ENCODE measurements around the gene PVALEF.
A peak's percentile ranks its signal among the peaks of the same experiment; 100 is the strongest.

PVALEF gene

DNA sequence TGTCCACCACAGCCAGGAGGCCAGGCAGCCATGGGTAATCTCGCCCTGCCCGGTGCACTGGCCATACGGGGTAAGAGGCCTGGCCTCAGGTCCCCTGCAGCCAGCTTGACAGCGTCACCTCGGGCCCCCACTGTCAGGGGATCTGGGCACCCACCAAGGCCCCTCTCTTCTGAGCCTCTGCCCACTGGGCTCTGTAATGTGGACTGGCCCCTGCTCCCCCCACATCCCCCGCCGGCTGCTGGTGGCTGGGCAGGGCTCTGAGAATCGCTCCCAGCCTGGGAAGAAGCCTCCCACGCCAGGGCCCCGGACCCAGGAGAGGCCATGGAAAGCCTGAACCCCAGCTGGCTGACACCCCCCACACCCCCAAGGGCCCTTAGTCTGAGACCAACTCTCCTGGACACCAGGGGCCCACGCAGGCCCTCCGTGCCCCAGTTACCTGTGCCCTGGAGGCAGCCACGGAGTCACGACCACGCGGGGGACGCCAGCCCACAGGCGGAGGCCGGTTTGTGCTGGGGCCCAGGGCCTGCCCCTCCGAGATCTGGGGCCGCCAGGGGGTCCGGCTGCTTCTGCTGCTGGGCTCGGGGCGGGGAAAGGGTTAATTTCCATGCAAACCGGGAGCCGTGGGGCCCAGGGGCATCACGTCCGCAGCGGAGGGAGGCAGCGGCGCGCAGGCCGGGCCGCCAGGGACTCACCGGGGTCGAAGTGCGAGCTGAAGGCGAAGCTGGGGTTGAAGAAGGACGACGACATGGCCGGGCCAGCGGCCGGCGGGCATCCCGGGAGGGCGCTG is at the start of gene PVALEF:
PVALEF (plus strand) TSS at position 262 of the 787 bp plus-strand sequence. CDS start 15,720 bp downstream, outside the sequence.
- DNase-seq: no peak

DNA sequence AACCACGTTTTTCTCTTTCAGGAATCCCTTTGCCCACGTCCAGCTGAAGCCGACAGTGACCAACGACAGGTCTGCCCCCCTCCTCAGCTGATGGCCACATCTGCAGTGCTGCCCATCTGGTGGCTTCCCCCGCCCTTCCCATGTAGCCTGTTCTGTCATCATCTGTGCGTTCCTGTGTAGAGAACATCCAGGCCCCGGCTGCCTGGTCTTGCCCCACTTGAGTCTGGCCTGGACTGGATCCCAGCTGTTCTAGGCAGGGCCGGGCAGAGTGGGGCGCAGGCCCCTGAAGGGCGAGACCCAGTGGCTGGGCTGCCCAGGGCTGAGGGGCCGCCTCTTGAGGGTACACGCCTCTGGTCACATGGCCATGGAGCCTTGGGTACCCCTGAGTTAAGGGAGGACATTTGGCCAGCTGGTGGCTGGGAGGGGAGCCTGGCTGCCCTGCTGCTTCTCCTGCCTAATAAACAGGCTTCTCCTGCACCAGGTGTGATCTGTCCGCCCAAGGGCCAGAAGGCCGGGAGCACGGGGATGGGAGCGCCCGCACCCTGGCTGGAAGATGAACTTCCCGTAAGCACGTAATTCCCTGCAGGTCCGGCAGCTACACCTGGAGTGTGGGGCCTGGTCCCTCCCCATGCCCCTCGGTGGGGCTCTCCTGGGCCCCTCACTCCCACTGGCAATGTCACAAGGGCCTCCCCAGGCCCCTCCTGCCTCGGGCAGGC is 49.4 kb upstream of the PVALEF start:
- DNase-seq: no peak

DNA sequence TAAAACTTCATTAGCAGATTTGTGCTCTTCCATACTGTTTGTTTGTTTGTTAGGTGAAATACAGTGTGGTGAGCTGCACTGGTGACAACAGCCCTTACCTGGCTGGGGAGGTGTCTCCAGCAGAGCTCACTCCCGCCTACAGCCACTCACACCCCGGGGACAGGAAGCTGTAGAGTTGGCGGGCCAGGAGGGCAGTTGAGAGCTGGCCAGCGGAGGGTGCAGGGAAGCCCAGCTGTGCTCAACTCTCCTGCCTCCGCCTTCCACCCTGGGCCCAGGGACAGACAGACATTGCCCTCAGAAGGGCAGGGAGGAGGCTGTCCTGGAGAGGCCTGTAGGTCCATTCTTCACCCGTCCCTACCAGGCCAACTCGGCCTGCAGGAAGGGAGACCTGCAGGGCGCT is 48.6 kb upstream of the PVALEF start:
- no peak for DNase-seq

DNA sequence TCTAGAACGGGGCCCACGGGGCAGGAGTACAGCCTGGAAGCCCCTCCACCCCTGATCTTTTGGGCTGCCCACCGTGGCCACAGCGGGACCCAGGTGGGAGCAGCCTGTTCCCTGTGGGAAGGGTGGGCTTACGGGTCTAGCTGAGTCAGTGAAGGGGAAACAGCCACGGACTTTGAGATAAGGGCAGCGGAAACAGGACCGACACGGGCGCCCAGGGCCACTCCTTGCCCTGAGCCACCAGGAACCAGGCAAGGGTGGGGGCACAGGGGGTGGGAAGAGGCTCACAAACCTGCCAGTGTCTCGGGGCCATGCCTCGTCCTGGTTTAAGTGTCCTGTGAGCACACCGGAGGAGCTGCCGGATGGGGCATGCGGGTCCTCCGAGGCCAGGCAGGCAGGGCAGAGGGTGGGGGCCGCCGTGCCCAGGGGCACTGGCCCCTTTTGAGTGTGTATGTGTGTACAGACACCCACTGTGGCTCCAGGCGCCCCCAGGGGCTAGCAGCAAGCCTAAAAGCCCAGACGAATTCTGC is 47.6 kb upstream of the PVALEF start:
- DNase-seq: no peak

DNA sequence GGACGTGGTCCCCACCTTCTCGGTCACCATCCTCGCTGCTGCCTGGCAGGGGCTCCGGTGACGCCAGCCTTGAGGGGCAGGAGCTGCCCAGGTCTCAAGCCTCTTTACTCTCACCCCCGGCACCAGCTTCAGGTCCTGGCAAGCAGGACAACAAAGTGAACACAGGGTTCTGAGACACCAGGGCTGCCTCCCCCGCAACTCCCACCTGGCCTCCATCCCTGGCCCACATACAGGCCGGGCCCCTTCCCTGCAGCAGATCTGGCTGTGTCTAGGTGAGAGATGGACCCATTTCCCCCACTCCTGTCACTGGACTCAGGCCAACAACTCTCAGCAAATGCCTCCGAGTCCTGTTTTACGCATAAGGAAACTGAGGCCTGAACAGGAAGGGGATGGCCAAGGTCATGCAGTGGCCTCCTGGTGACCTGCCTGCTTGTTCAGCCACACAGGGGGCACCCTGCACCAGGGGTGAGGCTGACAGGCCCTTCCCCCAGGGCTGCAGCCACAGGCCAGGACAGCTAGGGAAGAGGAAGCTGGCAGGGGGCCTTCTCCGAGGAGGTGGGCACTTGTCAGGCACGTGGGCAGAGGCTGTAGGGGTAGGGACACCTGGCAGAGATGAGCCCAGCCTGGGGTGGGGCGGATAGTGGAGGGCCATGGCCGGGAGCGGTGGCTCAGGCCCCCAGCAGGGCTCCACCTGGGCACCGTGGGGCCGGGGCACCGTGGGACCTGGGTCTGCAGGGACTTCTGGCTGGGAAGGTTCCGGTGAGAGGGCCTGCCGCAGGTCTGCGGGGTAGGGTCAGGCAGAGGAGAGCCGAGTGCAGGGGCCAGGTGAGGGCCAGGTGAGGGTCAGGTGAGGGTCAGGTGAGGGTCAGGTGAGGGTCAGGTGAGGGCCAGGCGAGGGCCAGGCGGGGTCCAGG is 46.7 kb upstream of the PVALEF start:
- no peak for DNase-seq

DNA sequence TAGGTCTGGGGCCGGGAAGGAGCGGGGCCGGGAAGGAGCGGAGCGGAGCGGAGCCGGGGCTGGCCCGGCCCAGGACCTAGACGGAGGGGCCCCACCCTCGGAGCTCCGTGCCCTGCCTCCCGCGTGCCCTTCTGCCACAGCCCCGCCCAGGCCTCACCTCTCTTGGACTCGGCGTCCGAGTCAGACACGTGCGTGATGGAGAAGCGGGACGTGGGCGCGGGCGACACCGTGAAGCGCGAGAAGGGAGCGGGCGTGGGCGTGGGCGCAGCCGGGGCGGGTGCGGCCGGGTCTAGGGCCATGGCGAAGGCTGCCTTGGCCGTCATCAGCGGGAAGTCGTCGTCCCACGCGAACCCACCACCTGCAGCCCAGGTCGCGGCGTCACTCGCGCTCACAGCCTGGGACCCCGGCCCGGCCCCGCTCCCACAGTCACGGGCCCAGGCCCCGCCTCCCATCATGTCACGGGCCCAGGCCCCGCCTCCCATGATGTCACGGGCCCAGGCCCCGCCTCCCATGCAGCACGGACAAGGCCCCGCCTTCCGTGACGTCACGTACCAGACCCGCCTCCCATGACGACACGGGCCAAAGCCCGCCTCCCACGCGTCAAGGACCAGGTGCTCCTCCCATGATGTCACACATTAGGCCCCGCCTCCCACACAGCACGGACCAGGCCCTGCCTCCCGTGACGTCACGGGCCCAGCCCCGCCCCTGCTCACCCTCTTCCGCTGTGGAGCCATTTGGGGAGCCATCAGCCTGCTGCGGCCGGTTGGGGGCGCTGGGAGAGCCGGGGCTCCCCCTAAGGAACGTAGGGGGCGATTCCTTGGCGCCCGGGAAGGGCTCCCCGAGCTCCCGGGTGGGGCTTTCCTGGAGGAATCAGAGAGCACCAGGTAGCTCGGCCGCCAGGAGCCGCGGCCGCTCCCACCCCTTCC is 45.8 kb upstream of the PVALEF start:
- peak; percentile 89 for DNase-seq

DNA sequence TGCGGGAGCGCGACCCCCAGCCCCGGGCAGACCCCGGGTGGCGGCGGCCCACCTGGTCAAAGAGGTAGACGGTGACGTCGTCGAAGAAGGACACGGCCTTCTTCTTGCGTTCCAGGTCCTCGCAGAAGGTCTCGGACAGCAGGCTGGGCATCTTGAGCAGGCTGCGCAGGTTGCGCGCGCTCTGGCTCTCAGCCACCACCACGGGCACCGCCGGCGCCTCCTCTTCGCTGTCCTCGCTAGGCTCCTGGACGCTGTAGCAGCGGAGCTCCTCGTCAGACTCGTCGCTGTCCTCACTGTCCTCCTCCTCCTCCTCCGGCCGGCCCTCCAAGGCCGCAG is 45.2 kb upstream of the PVALEF start:
- no peak for DNase-seq

DNA sequence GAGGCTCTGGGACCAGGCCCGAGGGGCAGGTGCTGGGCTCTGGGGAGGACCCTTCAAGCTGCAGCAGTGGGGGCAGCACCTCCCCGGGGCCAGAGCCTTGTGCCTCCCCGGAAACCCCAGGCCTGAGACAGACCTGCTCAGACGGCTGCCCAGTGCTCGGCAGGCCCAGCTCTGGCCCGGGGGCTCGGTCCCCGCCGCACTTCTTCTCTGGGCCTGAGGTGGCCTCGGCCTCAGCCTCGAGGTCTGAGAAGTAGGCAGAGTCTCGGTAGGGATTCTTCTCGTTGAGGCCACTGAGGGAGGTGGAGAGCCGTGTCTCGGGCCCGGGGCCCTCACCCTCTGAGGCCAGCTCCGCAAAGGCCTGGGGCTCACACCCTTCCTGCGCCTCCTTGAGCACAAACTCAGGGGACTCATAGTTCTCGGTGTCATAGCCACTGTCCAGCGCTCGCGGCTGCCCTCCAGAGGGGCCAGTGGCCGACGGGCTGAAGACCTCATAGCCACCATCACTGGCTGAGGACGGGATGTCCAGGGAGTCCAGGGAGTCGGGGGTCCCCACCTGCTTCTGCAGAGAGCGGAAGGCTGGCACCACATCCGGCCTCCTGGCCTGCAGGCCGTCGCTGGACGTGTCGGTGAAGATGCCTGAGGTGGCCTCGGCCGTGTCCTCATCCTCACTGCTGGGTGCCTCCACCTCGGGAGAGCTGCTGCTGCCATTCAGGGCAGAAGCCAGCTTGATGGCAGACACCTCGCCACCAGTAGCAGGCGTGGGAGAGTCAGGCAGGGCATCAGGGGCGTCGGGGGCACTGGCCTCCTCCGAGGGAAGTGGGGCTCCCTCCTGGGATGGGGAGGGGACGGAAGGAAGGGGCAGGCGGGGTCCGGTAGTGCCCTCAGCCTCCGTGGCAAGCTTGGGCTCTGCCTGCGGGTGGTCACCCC is 44.3 kb upstream of the PVALEF start:
- DNase-seq: no peak

DNA sequence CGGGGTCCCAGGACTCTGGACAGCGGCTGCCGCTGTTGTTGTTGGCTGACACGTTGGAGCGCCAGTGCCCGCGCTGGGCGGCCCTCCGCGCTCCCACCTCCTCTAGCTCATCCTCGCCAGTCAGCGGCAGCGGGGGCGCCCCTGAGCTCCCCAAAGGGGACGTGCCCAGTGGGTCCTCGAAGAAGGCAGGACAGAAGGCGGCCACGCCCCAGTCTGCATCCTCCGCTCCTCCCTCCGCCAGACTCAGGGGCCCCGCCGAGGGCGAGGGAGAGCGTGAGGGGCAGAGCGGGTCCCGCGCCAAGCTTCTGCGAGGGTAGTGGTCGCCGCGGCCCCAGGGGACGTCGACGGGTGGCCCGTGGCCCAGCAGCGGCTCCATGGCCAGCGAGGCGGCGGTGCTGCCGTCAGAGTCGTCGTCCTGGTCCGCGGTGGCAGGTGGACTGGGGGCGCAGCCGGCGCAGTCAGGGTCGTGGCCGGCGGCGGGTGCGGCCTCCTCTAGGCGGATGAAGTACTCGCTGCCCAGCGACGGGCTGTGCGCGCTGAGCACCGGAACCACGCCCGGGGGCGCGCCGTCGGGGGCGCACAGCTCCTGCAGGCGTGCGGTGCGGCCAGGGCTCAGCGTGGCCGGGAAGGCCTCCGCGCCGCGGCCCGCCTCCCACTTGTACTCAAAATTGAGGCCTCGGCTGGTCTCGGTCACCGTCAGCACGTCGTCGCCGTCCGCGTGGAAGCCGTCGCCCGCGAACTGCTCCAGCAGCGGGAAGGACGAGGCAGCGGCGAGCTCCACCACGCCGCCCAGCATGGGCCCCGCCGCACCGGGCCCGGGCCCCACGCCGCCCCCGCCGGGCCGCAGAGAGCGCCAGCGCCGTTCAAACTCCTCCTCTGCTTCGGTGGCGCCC is 43.2 kb upstream of the PVALEF start:
- DNase-seq: no peak

DNA sequence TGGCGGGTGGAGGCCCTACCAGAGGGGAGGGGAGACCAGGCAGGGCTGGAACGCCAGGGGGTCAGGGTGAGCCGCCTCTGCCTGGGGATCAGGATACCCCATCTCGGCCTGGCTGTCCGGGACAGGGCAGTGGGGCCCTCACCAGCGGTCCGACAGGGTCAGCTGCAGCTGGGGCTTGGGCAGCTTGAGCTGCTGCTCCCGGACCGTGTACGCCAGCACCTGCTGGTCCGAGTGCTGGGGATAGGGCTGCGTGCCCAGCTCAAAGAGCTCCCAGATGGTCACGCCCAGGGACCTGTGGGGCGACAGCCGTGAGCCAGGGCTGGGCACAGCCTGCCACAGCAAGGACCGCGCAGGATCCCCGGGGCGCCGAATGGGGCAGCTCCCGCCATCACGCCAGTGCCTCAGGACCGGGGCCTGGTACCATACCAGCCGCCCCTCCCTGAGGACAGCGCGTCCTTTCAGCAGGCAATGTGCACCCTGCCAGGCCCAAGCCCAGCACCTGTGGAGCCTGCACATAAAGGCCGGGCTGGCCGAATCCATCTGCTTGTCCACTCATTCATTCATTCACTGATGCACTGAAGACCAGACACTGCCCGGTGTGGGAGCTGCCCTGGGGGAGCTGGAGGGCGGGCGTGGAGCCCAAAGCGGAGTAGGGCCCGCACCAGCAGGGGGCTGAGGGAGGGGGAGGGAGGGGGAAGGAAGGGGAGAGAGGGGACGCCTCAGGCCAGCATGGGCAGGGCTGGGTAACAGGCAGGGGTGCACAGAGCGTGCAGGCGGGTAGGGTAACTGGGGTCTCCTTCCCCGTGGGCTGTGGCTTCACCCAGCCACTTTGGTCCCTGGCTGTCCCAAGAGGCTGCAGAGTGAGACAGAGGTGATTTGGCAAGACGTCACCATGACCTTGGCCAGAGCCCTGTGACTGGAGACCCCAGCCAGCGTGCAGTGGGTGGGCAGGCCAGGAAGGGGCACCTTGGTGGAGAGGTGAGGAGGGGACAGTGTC is 42.0 kb upstream of the PVALEF start:
- no peak for DNase-seq

DNA sequence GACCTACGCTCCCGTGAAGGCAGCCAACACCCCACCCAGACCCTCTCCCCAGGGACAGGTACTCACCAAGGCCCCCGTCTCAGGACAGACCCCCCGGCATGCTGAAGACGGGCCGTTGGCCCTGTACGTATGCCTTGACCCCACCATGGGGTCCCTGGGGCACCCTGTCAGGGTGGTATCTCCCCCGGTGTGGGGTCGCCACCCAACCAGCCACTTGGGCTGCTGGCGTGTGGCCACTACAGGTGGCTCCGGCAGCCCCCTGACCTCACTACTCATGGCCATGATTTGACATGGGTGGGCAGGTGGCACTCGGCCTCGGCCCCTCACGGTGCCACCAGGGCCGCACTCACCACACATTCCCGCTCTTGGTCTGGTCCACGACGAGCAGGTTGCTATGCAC is 40.9 kb upstream of the PVALEF start:
- no peak for DNase-seq

DNA sequence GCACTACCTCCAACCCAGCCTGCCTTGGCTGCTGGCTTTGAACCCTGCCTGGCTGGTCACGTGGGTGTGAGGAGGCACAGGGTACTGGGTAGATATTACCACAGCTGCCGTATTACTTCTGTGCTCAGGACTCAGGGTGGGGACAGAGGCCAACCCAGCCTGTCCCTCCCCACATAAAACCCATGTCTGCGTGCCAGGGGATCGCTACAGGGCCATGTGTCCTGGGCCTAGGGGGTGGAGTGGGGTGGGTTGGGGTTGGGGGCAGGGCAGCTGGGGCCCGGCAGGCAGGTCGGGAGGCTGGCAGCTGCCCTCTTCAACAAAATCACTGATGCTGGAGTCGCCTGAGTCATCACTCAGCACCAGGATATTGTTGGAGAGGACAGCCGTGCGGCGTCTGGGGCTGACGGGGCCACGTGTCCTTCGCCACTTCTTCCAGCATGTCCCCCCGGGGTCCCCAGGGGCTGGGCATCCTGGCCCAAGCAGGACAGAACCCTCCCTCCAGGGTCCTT is 39.7 kb upstream of the PVALEF start:
- no peak for DNase-seq

DNA sequence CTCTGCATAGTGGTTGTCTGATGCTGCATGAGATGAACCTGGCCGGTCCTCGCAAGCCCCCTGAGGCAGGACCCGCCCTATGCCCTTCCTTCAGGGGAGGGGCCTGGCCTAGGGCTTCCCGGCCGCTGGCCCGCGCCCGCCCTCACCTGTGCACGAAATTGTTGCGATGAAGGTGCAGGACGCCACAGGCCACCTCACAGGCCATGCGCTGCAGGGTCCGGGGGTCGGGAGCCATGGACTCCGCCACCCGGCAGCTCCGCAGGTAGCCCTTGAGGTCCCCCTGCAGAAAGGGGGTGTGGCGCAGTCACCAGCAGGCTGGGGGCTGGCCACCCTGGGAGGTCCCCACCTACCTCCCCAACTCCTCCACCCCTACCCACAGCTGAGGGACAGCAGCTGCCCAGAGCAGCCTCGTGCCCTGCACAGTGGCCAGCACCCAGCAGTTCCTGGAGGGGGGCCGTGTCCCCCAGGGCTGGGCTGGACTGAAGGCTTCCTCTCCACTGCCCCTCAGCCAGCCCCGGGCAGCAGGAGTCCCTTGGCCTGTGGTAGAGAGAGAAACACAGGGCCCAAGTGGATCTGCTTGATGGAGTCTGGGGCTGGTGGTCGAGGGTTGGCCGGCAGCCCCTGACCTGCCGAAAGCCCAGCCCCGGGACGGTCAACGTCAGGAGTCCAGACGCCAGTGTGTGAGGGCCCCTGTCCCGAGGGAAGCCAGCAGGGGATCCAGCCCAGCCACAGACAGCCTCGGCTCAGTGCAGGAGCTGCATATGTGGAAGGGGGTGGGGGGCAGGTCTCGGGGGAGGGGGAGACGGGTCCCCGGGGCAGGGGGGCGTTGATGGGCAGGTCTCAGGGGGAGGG is 38.8 kb upstream of the PVALEF start:
- no peak for DNase-seq

DNA sequence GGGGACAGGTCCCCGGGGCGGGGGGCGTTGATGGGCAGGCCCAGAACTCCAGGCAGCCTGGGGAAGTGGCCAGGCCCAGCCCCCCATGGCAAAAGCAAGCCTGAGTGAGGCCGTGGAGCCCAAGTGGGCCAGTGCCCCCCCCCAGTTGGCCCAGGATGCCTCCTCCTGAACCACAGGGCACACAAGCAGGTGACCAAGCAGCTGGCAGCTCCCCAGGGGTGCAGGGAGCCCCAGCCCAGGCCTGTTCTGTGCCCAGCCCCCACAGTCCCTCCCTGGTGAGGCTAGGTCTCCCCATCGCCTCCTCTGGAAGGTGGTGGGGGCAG is 38.2 kb upstream of the PVALEF start:
- no peak for DNase-seq

DNA sequence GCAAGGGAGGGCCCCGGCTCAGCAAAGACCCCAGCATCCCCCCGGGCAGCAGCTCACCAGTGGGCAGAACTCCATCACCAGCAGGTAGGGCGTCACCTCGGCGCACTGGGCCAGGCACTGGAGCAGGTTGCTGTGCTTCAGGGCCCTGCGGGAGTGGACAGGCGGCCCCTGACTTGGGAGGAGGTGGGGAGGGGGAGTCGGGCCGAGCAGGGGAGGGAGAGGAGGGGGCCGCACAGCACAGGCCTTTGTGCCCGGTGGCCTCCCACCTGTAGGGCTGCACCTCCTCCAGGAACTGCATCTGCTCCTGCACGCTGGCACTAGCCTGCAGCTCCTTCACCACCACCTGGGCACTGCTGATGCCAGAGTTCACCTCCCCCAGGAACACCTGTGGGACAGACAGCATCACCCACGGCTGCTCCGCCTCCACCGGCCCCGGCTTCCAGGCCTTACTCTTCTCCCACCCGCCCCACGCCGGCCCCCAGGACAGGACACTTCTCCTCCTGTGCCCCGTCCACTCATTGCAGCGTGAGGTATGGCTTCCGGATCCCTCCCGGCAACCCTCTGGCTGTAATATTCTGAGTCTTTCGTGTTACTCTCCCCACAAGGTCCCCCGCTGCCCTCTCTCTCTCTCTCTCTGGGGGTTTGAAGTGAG is 37.7 kb upstream of the PVALEF start:
- DNase-seq: no peak

DNA sequence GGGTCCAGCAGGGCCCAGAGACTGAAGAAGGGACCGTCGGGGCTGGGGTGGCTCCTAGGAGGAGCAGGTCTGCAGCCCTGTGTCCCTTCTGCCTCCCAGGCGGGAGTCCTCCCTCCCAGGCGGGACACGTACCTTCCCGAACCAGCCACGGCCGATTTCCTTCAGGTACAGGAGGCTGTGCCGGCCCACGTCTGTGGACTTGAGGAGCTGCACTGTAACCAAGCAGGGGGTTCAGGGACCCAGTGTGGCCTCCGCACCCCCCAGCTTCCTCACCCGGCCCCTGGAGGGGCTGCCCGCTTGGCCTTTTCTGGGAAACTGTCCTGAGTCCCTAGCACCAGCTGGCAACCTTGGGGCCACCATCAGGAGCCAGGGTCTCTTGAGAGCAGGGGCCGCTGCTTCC is 37.0 kb upstream of the PVALEF start:
- no peak for DNase-seq

DNA sequence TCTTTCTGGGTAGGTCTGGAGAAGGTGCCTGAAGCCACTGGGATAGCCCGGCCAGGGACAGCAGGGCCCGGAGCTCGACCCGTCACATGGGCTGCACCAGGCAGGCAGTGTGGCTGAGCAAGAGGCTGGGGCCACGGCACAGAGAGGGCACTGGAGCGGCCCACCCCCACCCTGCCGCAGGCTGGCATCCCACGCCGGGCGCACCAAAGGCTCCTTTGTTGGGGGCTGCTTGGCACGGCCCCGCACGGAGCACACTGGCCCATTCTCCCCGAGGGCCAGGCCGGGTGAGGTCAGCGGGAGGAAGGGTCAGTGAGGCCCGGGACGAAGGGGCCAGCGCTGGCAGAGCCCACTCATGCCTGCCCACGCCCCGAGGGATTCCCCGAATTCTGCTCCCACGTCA is 36.5 kb upstream of the PVALEF start:
- no peak for DNase-seq
